Activated naive CD4-positive, alpha-beta T cell treated with anti-CD3 and anti-CD28 coated beads, Interleukin-2, amount 10 ng/mL, durations not matched to agents 7 days and 5 days (primary cell): ENCODE data around the gene SLC9A9.

Experiments used
- CTCF ChIA-PET: fragments of 350-600 bp; sonication (Branson Sonifier 250); formaldehyde crosslinking; loops from one replicate; lab custom pipeline; 2021; ENCODE audit warnings: antibody characterized with exemption; lab: Charles Lee
- DNase-seq: peaks from one replicate; pipeline ENCODE4 v3.0.0-alpha.2; 2020
- H3K27ac Mint-ChIP-seq: one replicate; pipeline ENCODE4 v1.8.0; 2021; ENCODE audit warnings: mild to moderate bottlenecking, moderate library complexity, mixed read lengths
- H3K27me3 Mint-ChIP-seq: one replicate; pipeline ENCODE4 v1.8.0; 2021; ENCODE audit warnings: mild to moderate bottlenecking, mixed read lengths
- H3K36me3 Mint-ChIP-seq: one replicate; pipeline ENCODE4 v1.8.0; 2021; ENCODE audit warnings: mixed read lengths
- H3K4me1 Mint-ChIP-seq: one replicate; pipeline ENCODE4 v1.8.0; 2021; ENCODE audit warnings: mixed read lengths
- H3K4me3 Mint-ChIP-seq: one replicate; pipeline ENCODE4 v1.8.0; 2021; ENCODE audit warnings: mild to moderate bottlenecking, moderate library complexity, mixed read lengths
- H3K9me3 Mint-ChIP-seq: one replicate; pipeline ENCODE4 v1.8.0; 2021; ENCODE audit warnings: mixed read lengths

Gene SLC9A9

DNA sequence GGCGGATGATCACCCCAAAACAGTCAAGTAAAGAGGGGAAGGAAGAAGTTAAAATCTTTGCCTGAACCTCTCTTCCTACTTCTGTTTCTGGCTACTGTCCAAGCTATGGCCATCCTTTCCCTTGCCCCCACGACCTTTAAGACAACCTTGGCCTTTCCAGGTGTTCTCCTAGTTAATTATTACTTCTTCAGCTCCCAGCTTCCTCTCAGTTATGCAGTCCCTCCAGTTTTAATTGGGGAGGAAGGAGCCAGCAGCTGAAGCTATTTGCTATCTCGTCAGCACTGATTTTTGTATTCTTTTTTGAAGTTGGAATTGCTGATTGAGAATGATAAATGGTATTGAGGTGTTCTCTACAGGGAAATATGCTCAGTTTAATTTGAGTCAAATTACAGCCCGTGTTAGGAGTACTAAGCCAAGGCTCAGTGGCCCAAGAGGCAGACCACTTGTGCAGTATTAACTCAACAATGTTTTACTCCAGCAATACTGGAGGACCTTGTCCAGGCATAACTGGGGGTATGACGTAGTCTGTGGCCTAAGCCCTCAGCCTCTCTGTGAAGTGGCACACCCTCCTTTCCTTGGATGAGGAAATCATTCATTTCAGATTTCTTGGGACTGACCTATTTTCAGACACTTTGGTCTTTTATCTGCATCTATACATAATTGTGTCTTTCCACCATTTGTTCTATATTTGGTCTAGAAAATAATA lies 336.9 kb downstream of the SLC9A9 start:
- H3K9me3 Mint-ChIP-seq = no peaks in the 10 kb centered on the region
- no peak for DNase-seq
- no peaks in the 10 kb centered on the region for H3K36me3 Mint-ChIP-seq
- H3K4me3 Mint-ChIP-seq = no peak overlapping the region
- H3K27me3 Mint-ChIP-seq = no peaks in the 10 kb centered on the region
- no peak overlapping the region for H3K27ac Mint-ChIP-seq
- no peaks in the 10 kb centered on the region for H3K4me1 Mint-ChIP-seq
- CTCF ChIA-PET = no interaction called here

DNA sequence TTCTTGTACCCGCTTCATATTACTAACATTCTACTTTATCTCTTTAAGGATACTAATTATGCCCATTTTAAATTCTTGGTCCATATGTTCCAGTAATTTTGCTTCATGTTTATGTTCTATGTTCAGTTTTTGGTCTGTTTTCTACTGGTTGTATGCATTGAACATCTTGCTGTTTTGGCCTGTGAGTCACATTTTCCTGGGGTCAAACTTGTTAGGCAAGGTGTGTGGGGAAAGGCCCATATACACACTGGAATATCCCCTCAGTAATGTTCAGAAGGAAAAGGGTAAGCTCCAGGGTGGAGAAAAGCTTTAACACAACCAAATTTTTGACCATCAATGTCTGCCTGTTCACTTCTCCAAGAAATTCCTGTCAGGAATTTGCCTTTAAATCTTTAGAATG lies 337.7 kb downstream of the SLC9A9 start:
- no peak overlapping the region for H3K27ac Mint-ChIP-seq

DNA sequence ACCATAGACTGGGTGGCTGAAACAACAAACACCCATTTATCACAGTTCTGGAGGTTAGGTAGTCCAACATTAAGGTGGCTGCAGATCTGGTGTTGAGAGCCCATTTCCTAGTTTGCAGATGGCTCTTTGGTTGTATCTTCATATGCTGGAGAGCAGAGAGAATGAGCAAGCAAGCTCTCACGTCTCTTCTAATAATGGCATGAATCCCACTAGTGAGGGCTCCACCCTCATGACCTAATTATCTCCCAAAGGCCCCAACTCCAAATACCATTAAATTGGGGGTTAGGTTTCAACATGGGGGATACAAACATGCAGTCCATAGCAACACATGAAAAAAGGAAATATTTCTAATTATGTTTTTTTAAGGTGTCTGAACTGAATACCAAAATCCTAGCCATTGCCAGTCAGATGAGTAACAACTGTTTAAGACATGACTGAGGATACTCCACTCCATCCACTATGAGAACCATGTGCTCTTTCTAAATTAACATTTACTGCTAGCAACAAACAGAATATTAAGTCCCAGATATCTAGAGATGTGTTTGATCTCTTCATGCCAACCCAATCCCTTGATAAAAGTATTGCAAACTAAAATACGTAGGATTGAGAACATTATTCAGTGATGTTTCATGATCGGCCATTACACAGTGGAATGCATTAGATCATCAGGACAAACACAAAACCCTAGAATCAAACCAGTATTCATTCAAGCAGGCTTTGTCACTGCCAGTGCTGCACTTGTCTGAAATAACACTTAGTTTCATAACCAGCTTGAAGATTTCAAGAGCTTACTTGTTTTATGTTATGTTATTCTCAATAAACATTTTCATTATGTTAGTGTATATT lies 340.3 kb downstream of the SLC9A9 start:
- Mint-ChIP-seq H3K27me3 (no peaks in the 10 kb centered on the region), H3K27ac (no peak overlapping the region), H3K4me1 (no peaks in the 10 kb centered on the region), H3K4me3 (no peak overlapping the region), H3K9me3 (no peaks in the 10 kb centered on the region), H3K36me3 (no peaks in the 10 kb centered on the region)
- DNase-seq = no peak
- CTCF ChIA-PET = no interaction called here

More for the DNA sequence above, 337.7 kb downstream of the SLC9A9 start:
- DNase-seq = no peak
- H3K9me3 Mint-ChIP-seq = no peaks in the 10 kb centered on the region
- no peaks in the 10 kb centered on the region for H3K27me3 Mint-ChIP-seq
- CTCF ChIA-PET = no interaction called here
- H3K36me3 Mint-ChIP-seq = no peaks in the 10 kb centered on the region
- H3K4me3 Mint-ChIP-seq = no peak overlapping the region
- H3K4me1 Mint-ChIP-seq = no peaks in the 10 kb centered on the region

DNA sequence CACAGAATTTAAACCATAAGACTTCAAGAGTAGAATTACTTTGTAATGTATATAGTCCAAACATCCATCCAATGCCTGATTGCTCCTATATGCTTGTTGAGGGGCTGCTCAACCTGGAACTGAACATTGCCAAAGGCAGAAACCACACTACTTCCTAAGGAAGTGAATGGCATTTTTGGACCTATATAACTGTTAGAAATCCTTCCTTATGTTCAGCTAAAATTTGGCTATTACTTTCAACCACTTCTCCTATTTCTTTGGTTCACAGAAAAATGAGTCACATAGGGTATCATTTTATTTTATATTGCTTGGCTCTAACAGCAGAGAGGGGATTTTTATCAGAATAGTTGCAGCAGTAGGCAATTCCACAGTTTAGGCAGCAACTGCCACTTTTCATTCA lies 342.1 kb downstream of the SLC9A9 start:
- Mint-ChIP-seq H3K4me1 (no peaks in the 10 kb centered on the region), H3K27me3 (no peaks in the 10 kb centered on the region), H3K36me3 (no peaks in the 10 kb centered on the region), H3K9me3 (no peaks in the 10 kb centered on the region), H3K4me3 (no peak overlapping the region), H3K27ac (no peak overlapping the region)
- CTCF ChIA-PET = no interaction called here
- no peak for DNase-seq

GRCh38 chr3:143503325-143503885 lies 344.9 kb downstream of the SLC9A9 start:
- Mint-ChIP-seq H3K36me3 (no peaks in the 10 kb centered on the region), H3K27me3 (no peaks in the 10 kb centered on the region), H3K4me3 (no peak overlapping the region), H3K9me3 (no peaks in the 10 kb centered on the region), H3K4me1 (no peaks in the 10 kb centered on the region), H3K27ac (no peak overlapping the region)
- no peak for DNase-seq
- CTCF ChIA-PET = no interaction called here

DNA sequence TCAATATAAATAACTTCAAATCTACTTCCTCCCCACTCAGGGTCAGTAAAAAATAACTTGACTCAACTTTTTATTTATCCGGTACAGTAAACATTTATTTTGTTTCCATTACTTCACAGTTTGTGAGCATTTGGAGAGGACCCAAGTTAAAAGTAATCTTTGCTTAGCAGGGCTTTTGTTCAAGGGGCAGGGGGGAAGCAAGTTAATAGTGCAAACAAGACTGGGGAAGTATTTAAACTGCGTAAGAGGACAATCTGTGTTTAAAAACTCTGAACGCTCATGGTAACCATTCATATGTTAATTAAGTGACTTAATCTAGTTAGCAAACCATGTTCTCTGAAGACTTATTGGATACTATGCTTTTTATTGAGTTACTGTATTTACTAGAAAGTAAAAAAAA lies 346.2 kb downstream of the SLC9A9 start:
- no peaks in the 10 kb centered on the region for H3K4me1 Mint-ChIP-seq
- no peak for DNase-seq
- H3K27ac Mint-ChIP-seq = no peak overlapping the region
- no peak overlapping the region for H3K4me3 Mint-ChIP-seq
- H3K9me3 Mint-ChIP-seq = no peaks in the 10 kb centered on the region
- H3K27me3 Mint-ChIP-seq = no peaks in the 10 kb centered on the region
- CTCF ChIA-PET = no interaction called here
- no peaks in the 10 kb centered on the region for H3K36me3 Mint-ChIP-seq

GRCh38 chr3:143497382-143497781 lies 350.9 kb downstream of the SLC9A9 start:
- Mint-ChIP-seq H3K27ac (no peak overlapping the region), H3K4me1 (no peaks in the 10 kb centered on the region), H3K27me3 (no peaks in the 10 kb centered on the region), H3K9me3 (no peaks in the 10 kb centered on the region), H3K4me3 (no peak overlapping the region), H3K36me3 (no peaks in the 10 kb centered on the region)
- no peak for DNase-seq
- CTCF ChIA-PET = no interaction called here

GRCh38 chr3:143496191-143496590 lies 352.1 kb downstream of the SLC9A9 start:
- H3K4me1 Mint-ChIP-seq = no peaks in the 10 kb centered on the region
- CTCF ChIA-PET = interaction anchor here (0.8 kb wide), 1 partner anchor 720 kb away, joined by 3 read pairs; no protein-coding TSS in a partner anchor
- no peaks in the 10 kb centered on the region for H3K9me3 Mint-ChIP-seq
- H3K27me3 Mint-ChIP-seq = no peaks in the 10 kb centered on the region
- DNase-seq = no peak
- no peak overlapping the region for H3K4me3 Mint-ChIP-seq
- peaks cover 1% of the 10 kb centered on the region for H3K36me3 Mint-ChIP-seq
- H3K27ac Mint-ChIP-seq = no peak overlapping the region

DNA sequence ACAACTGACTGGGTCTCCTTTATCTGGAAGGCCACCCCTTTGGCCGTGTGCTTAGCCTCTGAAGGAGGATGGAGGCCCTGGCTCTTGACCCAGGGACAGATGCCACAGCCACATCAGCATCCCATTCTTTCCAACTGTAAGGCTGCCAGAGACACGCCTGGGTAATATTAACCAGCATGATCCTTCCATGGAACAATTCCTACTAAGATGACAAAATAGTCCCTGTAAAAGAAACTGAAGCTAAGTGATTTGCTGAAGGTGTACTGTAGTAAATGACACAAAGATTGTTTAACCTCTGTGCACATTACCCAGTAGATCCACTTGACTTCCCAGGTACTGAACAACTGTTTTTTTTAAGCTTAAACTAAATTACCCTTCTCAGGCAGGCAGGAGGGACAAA lies 352.7 kb downstream of the SLC9A9 start:
- DNase-seq = no peak
- Mint-ChIP-seq H3K36me3 (peaks cover 1% of the 10 kb centered on the region), H3K4me1 (no peaks in the 10 kb centered on the region), H3K27ac (no peak overlapping the region), H3K4me3 (no peak overlapping the region), H3K9me3 (no peaks in the 10 kb centered on the region), H3K27me3 (no peaks in the 10 kb centered on the region)
- CTCF ChIA-PET = interaction anchor here (0.8 kb wide), 1 partner anchor 720 kb away, joined by 3 read pairs; no protein-coding TSS in a partner anchor

DNA sequence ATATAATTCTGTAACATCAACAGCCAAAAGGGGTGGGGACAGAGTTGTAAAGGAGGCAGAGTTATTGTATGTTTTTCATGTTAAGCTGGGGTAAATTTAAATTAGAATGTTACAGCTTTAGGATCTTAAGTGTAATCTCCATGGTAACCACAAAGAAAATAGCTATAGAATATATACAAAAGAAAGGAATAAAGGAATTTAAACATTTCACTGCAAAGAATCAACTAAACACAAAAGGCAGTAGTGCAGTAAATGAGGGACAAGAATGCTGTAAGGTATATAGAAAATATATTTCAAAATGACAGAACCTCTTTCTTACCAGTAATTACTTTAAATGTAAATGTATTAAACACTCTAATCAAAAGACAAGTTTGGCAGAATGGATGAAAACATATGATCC lies 361.7 kb downstream of the SLC9A9 start:
- Mint-ChIP-seq H3K27ac (no peak overlapping the region), H3K9me3 (no peaks in the 10 kb centered on the region), H3K27me3 (no peaks in the 10 kb centered on the region), H3K4me3 (no peak overlapping the region), H3K4me1 (no peaks in the 10 kb centered on the region), H3K36me3 (no peaks in the 10 kb centered on the region)
- CTCF ChIA-PET = no interaction called here
- no peak for DNase-seq

- Mint-ChIP-seq H3K4me3 (no peak overlapping the region), H3K9me3 (no peaks in the 10 kb centered on the region), H3K27me3 (no peaks in the 10 kb centered on the region), H3K4me1 (no peaks in the 10 kb centered on the region), H3K36me3 (no peaks in the 10 kb centered on the region), H3K27ac (no peak overlapping the region)
- no peak for DNase-seq
- CTCF ChIA-PET = no interaction called here
Measured at GRCh38 chr3:143484846-143485512, 363.3 kb downstream of the SLC9A9 start.

- CTCF ChIA-PET = no interaction called here
- DNase-seq = no peak
- Mint-ChIP-seq H3K4me1 (no peaks in the 10 kb centered on the region), H3K27ac (no peak overlapping the region), H3K9me3 (no peaks in the 10 kb centered on the region), H3K36me3 (no peaks in the 10 kb centered on the region), H3K4me3 (no peak overlapping the region), H3K27me3 (no peaks in the 10 kb centered on the region)
Measured at GRCh38 chr3:143483214-143483613, 365.1 kb downstream of the SLC9A9 start.

DNA sequence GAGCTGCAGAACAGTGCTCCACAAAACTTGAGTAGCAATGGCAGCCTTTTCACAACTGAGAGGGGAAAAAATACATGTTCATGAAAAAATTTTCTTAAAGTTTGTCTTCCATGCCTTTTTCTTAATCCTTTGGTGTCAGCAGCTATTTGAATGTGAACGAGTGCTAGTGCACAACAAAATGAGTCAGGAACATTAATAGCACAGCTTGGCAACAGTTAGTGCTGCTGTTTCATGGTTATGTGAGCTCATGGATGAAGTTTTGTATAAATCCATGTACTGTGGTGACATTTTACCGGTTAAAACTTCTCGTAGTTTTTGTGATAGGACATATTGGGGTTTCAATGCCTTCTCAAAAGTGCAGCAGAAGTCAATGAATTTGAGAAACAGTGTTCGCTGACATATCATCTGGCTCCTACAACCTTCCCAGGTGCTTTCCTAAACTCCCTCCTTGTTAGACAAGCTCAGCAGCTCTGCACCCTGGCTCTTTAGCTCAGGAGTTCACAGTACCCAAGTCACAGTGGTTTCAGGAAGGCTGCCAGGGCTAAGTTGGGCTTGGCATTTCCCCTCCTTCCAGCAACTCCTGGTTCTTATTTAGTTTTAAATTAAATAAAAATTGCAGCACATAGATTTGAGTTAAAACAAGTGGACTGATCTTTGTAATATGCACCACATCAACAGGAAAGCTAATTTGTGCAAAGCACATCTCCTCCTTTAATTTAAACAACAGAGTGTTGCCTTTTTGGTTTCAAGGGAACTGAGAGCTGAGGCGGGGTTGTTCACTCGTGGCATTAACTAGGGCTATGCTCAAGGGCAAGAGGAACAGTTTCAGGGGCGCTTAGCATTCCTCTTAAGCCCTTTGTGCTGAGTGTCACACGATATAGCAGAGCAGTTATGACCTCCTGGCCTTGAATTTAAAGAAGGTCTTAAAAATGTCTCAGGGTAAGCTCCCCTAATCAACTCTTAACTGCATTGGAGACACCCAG lies 365.9 kb downstream of the SLC9A9 start:
- CTCF ChIA-PET = no interaction called here
- Mint-ChIP-seq H3K9me3 (no peaks in the 10 kb centered on the region), H3K27ac (no peak overlapping the region), H3K4me1 (no peaks in the 10 kb centered on the region), H3K4me3 (no peak overlapping the region), H3K36me3 (no peaks in the 10 kb centered on the region), H3K27me3 (no peaks in the 10 kb centered on the region)
- no peak for DNase-seq
